Skin epidermis (tissue), 12 donors: ENCODE data around the gene PKD1L1.

Experiments used
- H3K27ac ChIP-seq, 21 experiments: fragments of 200-600 bp; sonication (generic) in 11 of 21; one replicate each; pipeline ENCODE4 v1.5.0; 2020; ENCODE audit warnings: mild to moderate bottlenecking in 3 of 21, inconsistent platforms in 2 of 21, moderate library complexity in 2 of 21
- H3K4me3 ChIP-seq, 7 experiments: fragments of 200-600 bp; sonication (generic) in 2 of 7; one replicate each; pipeline ENCODE4 v1.5.0; 2020; ENCODE audit warnings: inconsistent platforms in 2 of 7, mild to moderate bottlenecking in 2 of 7, moderate library complexity in 1 of 7

Gene PKD1L1

DNA sequence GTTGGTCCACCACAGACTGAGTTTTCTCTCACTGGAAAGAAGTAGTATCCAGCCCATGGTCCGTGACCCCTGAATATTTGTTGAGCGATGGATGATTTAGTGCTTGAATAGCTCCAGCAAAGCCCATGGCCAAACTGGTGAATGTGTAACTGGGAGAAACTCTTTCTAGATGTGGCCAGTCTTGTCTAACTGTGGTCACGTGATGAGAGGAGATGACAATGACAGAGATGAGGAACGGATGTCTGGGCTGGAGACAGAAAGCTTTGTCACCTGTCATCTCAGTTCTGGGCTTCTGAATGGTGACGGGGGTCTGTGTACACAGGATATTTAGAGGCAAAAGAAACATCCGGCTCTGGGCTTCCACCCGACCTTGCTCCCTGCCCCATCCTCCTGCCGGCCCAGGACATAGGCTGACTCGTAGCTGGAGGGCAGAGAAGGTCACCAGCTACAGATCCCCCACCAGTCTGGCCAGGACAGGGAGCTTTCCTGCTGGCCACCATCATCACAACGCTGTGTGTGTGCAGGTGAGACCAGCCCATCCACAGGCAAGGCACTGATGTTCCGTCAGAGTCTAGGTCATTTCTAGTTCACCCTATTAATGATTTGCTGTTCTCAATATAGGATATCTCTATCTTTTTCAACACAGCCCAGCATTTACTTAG lies 213.8 kb downstream of the PKD1L1 start:
- H3K4me3 ChIP-seq: no peak overlapping the region
- no peak overlapping the region for H3K27ac ChIP-seq

GRCh38 chr7:47730142-47730541 lies 218.1 kb downstream of the PKD1L1 start:
- Histone ChIP-seq H3K4me3 (no peak overlapping the region), H3K27ac (no peak overlapping the region)

DNA sequence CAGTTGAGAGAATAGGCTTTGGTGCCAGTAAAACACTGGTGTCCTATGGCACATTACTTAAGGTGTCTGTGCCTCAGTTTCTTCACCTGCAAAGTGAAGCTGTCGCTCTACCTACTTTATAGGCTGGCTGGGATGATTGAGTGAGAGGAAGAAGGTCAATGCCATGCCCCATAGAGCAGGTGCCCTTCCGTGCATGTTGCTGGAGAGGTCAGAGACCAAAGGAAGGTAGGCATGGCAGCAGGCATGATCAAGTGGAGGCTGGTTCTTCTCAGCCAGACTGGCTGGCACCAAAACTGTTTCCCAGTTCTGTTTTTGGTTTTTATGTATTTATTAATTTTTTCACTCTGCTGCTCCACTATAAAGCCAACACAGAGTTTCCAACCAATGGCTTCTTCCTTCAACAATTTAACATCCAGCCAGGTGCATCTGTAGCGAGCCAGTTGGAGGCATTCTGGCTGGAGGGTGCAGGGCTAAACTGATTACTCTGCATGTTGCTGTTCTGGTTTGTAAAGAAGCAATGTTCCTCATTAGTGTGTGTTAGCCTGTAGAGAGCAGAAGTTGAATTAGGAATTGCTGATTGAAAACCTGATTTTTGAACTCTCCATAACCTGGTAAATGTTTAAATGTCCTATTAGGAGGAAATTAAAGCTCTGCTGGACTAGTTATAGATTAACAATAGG lies 222.1 kb downstream of the PKD1L1 start:
- no peak overlapping the region for H3K27ac ChIP-seq
- H3K4me3 ChIP-seq: no peak overlapping the region

DNA sequence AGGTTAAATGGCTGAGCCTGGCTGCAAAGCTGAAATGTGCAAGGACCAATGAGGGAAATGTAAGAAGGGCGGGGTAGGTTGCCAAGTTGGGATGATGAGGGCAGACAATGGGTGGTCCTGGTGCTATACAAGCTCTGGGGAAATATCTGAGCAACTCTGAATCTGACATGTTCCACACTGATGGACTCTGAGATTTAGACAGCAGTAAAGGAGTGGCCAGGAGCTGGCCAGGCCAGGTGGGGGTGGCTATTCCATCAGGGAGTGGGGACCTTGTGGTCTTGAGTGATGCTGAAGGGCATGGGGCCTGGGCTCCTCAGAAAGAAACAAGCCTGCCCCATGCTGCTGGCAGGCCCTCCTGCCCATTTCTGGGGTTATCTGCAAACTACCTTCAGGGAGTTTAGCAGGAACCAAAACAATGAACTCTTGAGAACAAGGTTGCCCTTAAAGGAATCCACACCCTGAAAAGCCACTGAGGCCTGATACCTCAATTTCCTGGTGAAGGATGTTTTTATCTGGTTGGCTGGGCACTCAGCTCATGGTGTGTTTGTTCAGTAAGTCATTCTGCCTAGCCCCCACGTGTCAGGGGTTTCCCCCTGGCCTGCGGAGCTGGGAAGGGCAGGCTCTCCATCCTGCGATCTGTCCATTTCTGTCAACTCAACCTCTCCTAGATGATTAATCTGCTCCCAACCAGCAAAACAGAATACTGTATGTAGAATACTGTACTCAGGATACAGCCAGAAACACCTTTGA lies 223.1 kb downstream of the PKD1L1 start:
- no peak overlapping the region for H3K4me3 ChIP-seq
- peak overlapping the region in 1 of 21 experiments; percentile 16 for H3K27ac ChIP-seq
